ENCODE results near the gene JAM3. TPM values are rescaled to one million over a fixed set of nuclear protein-coding genes. Genes with fewer than 3 reads are reported as not detected.

The JAM3 gene
- total and polyA plus RNA-seq, 2 of the 4 experiments (the other 2 are of a cell fraction) = 38.0 to 71.5 TPM

DNA sequence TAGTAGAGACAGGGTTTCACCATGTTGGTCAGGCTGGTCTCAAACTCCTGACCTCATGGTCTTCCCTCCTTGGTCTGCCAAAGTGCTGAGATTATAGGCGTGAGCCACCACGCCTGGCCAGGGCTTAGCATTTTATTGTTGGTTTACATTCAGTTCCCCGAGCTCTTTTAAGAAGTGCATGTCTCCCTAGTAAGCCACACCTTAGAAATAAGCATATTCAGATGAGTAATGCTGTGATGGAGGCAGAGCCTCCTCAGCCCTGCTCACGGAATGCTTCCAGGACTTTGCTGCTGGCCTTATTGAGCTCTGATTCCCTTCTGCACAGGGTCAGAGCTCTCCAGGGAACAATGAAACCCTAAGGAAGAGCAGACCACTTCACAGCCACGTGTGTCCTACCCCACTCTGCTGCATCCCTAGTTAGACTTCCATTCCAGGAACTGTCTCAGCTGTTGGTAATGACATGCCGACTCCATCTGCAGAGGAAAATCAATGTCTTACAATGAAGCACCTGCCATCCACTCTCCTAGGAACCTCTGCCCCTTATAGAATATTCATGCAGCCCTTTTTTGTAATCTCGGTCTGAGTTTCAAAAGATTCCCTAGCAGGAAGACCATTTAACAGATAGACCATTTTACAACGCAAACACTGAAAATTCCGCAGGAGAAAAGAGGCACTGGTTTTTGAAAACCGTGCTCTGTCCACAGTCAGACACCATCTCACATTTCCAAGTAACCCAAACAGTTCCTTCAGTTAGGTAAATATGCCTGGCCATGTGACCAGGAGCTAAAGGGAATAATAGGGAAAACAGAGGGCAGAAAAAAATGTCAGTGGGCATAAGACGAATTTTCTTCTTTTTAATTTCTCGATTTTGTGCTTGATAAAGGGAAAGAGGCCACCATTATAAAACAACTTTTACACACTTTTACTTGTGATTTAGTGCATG, 1.7 kb upstream of the JAM3 start (continued):
- no peak for TF ChIP-seq MAFK (IDR thresholded peaks at IDR 0.05; ENCODE audit: low read depth, low read length)

- ChIA-PET POLR2A (ENCODE audit: unreplicated experiment) (no interaction called here), CTCF (interaction anchor here (0.6 to 0.9 kb wide), 3 partner anchors 14 to 32 kb away, joined by 3 to 7 read pairs (median 3); no protein-coding TSS in a partner anchor)
- Histone ChIP-seq H3K9me3 (ENCODE audit: control insufficient read depth, insufficient read depth, low read length) (no peaks in the 10 kb centered on the region), H4K91ac (ENCODE audit: insufficient read depth, low read depth, low read length) (0 out of 2 replicates have a peak overlapping the region, but pooled peaks have one; percentile 3), H2AK9ac (replicated peaks; ENCODE audit: low read depth, low read length, poor library complexity) (peak overlapping the region; percentile 96), H3K4me2 (ENCODE audit: low read depth, low read length) (peak overlapping the region; percentile 86), H3K27ac (ENCODE audit: insufficient read depth, low read length) (peak overlapping the region; percentile 21), H3K79me1 (ENCODE audit: low read depth in 1 of 2, low read length in 2 of 2) (peaks cover 7 to 31% of the 10 kb centered on the region in 2 experiments; a peak in 2 of 4 replicates), H2BK120ac (ENCODE audit: low read depth, low read length) (no peak overlapping the region), H3K36me3 (ENCODE audit: control insufficient read depth, insufficient read depth, low read length) (no peaks in the 10 kb centered on the region), H3K9me1 (ENCODE audit: insufficient read depth, low read length) (no peaks in the 10 kb centered on the region), H3K27me3 (ENCODE audit: control insufficient read depth, insufficient read depth, low read length) (peaks cover 6% of the 10 kb centered on the region), H4K5ac (ENCODE audit: low read depth, low read length) (no peak overlapping the region), H2BK15ac (ENCODE audit: low read depth, low read length) (no peak overlapping the region), H3K56ac (ENCODE audit: extremely low read depth, insufficient read depth, low read length) (peak overlapping the region; percentile 34; the same call in 1 of the 2 replicates), H2AFZ (replicated peaks; ENCODE audit: low read length, poor library complexity) (peak overlapping the region; percentile 100), H3K4me1 (ENCODE audit: control insufficient read depth, insufficient read depth, low read length) (peaks cover 2% of the 10 kb centered on the region; the same call in 1 of the 2 replicates), H3K4ac (ENCODE audit: low read depth, low read length) (peak overlapping the region; percentile 33; the same call in 1 of the 2 replicates), H2BK20ac (ENCODE audit: low read depth, low read length) (no peak overlapping the region), H3K14ac (replicated peaks; ENCODE audit: low read depth, low read length) (peak overlapping the region; percentile 43), H4K8ac (ENCODE audit: low read depth in 2 of 2, low read length in 2 of 2) (0 out of 4 replicates have a peak overlapping the region, but pooled peaks of 1 of the 2 experiments have one; percentile 24), H4K20me1 (ENCODE audit: insufficient read depth, low read length) (peaks cover 7% of the 10 kb centered on the region; the same call in 1 of the 2 replicates), H3K18ac (ENCODE audit: low read depth, low read length) (no peak overlapping the region), H2AK5ac (ENCODE audit: low read depth, low read length) (no peak overlapping the region; the same call in 1 of the 2 replicates), H3K23ac (ENCODE audit: low read depth, low read length) (peak overlapping the region; percentile 54), H3K9ac (ENCODE audit: low read depth, low read length) (peak overlapping the region; percentile 67), H3K4me3 (ENCODE audit: insufficient read depth, low read depth, low read length) (peak overlapping the region; percentile 64), H2BK5ac (ENCODE audit: low read depth, low read length, poor library complexity, severe bottlenecking) (no peak overlapping the region)
- no TSS peak for BruUV-seq (replicated peaks)
- DNase-seq = peak; percentile 31
- 7% methylated on average over 9 of the region's 41 CpGs; no CpG with 5 or more reads in 1 of the 2 experiments for WGBS, 2 experiments (ENCODE audit: extremely low coverage in 2 of 2, insufficient read length in 1 of 2)
- ATAC-seq (ENCODE audit: low read depth) = peak; percentile 68
- dilution Hi-C loops (cut with HindIII; ENCODE audit: low sequenced_read_pairs, unreplicated experiment) = no loop called here
- in situ Hi-C loops (cut with MboI; ENCODE audit: low sequenced_read_pairs) = no loop called here
- intact Hi-C loops (cut with micrococcal nuclease) = loop anchor here (1.0 kb wide), 1 partner anchor 51 kb away; no protein-coding TSS in a partner anchor
- TF ChIP-seq SMC3 (IDR thresholded peaks at IDR 0.05; ENCODE audit: low read depth, low read length) = no peak
- TF ChIP-seq, protein P1, sequence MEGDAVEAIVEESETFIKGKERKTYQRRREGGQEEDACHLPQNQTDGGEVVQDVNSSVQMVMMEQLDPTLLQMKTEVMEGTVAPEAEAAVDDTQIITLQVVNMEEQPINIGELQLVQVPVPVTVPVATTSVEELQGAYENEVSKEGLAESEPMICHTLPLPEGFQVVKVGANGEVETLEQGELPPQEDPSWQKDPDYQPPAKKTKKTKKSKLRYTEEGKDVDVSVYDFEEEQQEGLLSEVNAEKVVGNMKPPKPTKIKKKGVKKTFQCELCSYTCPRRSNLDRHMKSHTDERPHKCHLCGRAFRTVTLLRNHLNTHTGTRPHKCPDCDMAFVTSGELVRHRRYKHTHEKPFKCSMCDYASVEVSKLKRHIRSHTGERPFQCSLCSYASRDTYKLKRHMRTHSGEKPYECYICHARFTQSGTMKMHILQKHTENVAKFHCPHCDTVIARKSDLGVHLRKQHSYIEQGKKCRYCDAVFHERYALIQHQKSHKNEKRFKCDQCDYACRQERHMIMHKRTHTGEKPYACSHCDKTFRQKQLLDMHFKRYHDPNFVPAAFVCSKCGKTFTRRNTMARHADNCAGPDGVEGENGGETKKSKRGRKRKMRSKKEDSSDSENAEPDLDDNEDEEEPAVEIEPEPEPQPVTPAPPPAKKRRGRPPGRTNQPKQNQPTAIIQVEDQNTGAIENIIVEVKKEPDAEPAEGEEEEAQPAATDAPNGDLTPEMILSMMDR (conservative IDR thresholded peaks at IDR 0.05; ENCODE audit: low read depth, low read length) = no peak
- TF ChIP-seq ELK1 (IDR thresholded peaks at IDR 0.05; ENCODE audit: borderline replicate concordance, low read depth, low read length) = no peak
- TF ChIP-seq RFX5 (IDR thresholded peaks at IDR 0.05; ENCODE audit: low read depth, low read length) = no peak
- no peak for TF ChIP-seq RAD21 (IDR thresholded peaks at IDR 0.05; ENCODE audit: low read length)
- no peak for TF ChIP-seq POLR2A (IDR thresholded peaks at IDR 0.05; ENCODE audit: low read depth, low read length)
- no peak for TF ChIP-seq MXI1 (IDR thresholded peaks at IDR 0.05; ENCODE audit: borderline replicate concordance, low read depth, low read length)
- no peak for TF ChIP-seq FOS (IDR thresholded peaks at IDR 0.05; ENCODE audit: low read depth, low read length)
Observed at GRCh38 chr11:134069426-134070341, 812 bp downstream of the JAM3 start.
